NCI-H748 (cell line): ENCODE results near the gene C6orf47.
A peak's percentile ranks its signal among the peaks of the same experiment; 100 is the strongest.

Source experiments
- DNase-seq: peaks from one replicate; lab custom pipeline; 2025; ENCODE audit not compliant: unreplicated experiment; lab: John Stamatoyannopoulos, UW

Gene C6orf47

GRCh38 chr6:31639043-31639442, 21.5 kb downstream of the C6orf47 start:
- DNase-seq = no peak

- DNase-seq = no peak
These were observed 23.6 kb downstream of the C6orf47 start for GRCh38 chr6:31636698-31637596.

- no peak for DNase-seq
These were observed 25.5 kb downstream of the C6orf47 start for GRCh38 chr6:31634969-31635575.

GRCh38 chr6:31634131-31634530, 26.4 kb downstream of the C6orf47 start:
- no peak for DNase-seq

GRCh38 chr6:31633447-31633846, 27.1 kb downstream of the C6orf47 start:
- DNase-seq = no peak

GRCh38 chr6:31632279-31632946, 28.2 kb downstream of the C6orf47 start:
- no peak for DNase-seq

GRCh38 chr6:31631681-31632278, 28.8 kb downstream of the C6orf47 start:
- no peak for DNase-seq

- DNase-seq = no peak
These were observed 29.4 kb downstream of the C6orf47 start for GRCh38 chr6:31631209-31631608.

GRCh38 chr6:31630177-31630934, 30.2 kb downstream of the C6orf47 start:
- no peak for DNase-seq

GRCh38 chr6:31629014-31629413, 31.6 kb downstream of the C6orf47 start:
- DNase-seq = no peak

- no peak for DNase-seq
These were observed 32.8 kb downstream of the C6orf47 start for GRCh38 chr6:31627690-31628287.

GRCh38 chr6:31626952-31627351, 33.6 kb downstream of the C6orf47 start:
- DNase-seq = no peak

- DNase-seq = no peak
These were observed 36.5 kb downstream of the C6orf47 start for GRCh38 chr6:31624070-31624469.

GRCh38 chr6:31622684-31623091, 37.9 kb downstream of the C6orf47 start:
- DNase-seq = no peak

GRCh38 chr6:31621991-31622390, 38.6 kb downstream of the C6orf47 start:
- no peak for DNase-seq

- DNase-seq = peak; percentile 23
These were observed 39.1 kb downstream of the C6orf47 start for GRCh38 chr6:31621320-31621939.

GRCh38 chr6:31620586-31621319, 39.8 kb downstream of the C6orf47 start, which contains the start of gene PRRC2A:
Gene PRRC2A, plus strand, starts transcription at chr6:31620715. Its CDS starts 2,075 bp downstream, at chr6:31622790.
- peak; percentile 91 for DNase-seq

GRCh38 chr6:31619805-31620585, 40.6 kb downstream of the C6orf47 start:
- DNase-seq = peak; percentile 100
